ENCODE results near the gene LMAN2. TPM values are rescaled to one million over a fixed set of nuclear protein-coding genes. Genes with fewer than 3 reads are reported as not detected.

Gene LMAN2
- total RNA-seq, 2 donors from 2014 or later: 137 to 185 TPM

GRCh38 chr5:177303121-177303924 lies 48.1 kb downstream of the LMAN2 start, which contains the start of the genes PRELID1 and RAB24:
PRELID1 (plus strand) TSS chr5:177303799; CDS start chr5:177303986, 187 bp downstream.
RAB24 (minus strand) TSS chr5:177303719; CDS start chr5:177303288, 431 bp downstream.
- intact Hi-C loops (cut with DNase I): no loop called here
- Histone ChIP-seq H3K4me1 (peaks cover 36% of the 10 kb centered on the region), H3K9me3 (no peaks in the 10 kb centered on the region), H3K27ac (peak within 1 kb of the TSS; percentile 89), H3K9ac (ENCODE audit: low read depth in 2 of 2, low read length in 2 of 2) (peak within 1 kb of the TSS; percentile 98 to 99), H3K27me3 (no peaks in the 10 kb centered on the region), H3K36me3 (peaks cover 6% of the 10 kb centered on the region), H3K4me3 (peak within 1 kb of the TSS; percentile 95)
- peak; percentile 11 for TF ChIP-seq CTCF (IDR thresholded peaks at IDR 0.05)
- DNase-seq: peak; percentile 90

GRCh38 chr5:177302354-177303110 lies 48.9 kb downstream of the LMAN2 start:
- TF ChIP-seq CTCF (IDR thresholded peaks at IDR 0.05): no peak
- DNase-seq: no peak
- H3K27ac ChIP-seq: peak overlapping the region; percentile 89
- H3K27me3 ChIP-seq: no peaks in the 10 kb centered on the region
- H3K9me3 ChIP-seq: no peaks in the 10 kb centered on the region
- H3K36me3 ChIP-seq: peaks cover 6% of the 10 kb centered on the region
- H3K9ac ChIP-seq (ENCODE audit: low read depth in 2 of 2, low read length in 2 of 2): peak overlapping the region; percentile 47 to 90
- peaks cover 36% of the 10 kb centered on the region for H3K4me1 ChIP-seq
- intact Hi-C loops (cut with DNase I): no loop called here
- H3K4me3 ChIP-seq: peak overlapping the region; percentile 95

GRCh38 chr5:177301503-177302165 lies 49.8 kb downstream of the LMAN2 start:
- Histone ChIP-seq H3K36me3 (peaks cover 6% of the 10 kb centered on the region), H3K9me3 (no peaks in the 10 kb centered on the region), H3K4me3 (peak overlapping the region; percentile 95), H3K9ac (ENCODE audit: low read depth in 2 of 2, low read length in 2 of 2) (peak overlapping the region in 1 of 2 donors; percentile 90), H3K27ac (peak overlapping the region; percentile 89), H3K27me3 (no peaks in the 10 kb centered on the region), H3K4me1 (peaks cover 36% of the 10 kb centered on the region)
- DNase-seq: peak; percentile 93
- intact Hi-C loops (cut with DNase I): no loop called here
- no peak for TF ChIP-seq CTCF (IDR thresholded peaks at IDR 0.05)

- no peak overlapping the region for H3K4me3 ChIP-seq
- no peaks in the 10 kb centered on the region for H3K9me3 ChIP-seq
- peak overlapping the region; percentile 89 for H3K27ac ChIP-seq
- no peak for DNase-seq
- no peaks in the 10 kb centered on the region for H3K27me3 ChIP-seq
- intact Hi-C loops (cut with DNase I): no loop called here
- peaks cover 36% of the 10 kb centered on the region for H3K4me1 ChIP-seq
- TF ChIP-seq CTCF (IDR thresholded peaks at IDR 0.05): no peak
- peak overlapping the region in 1 of 2 donors; percentile 90 for H3K9ac ChIP-seq (ENCODE audit: low read depth in 2 of 2, low read length in 2 of 2)
- peaks cover 6% of the 10 kb centered on the region for H3K36me3 ChIP-seq
These were observed 50.5 kb downstream of the LMAN2 start for GRCh38 chr5:177300951-177301350.

GRCh38 chr5:177300236-177300880 lies 51.1 kb downstream of the LMAN2 start:
- Histone ChIP-seq H3K27me3 (no peaks in the 10 kb centered on the region), H3K4me3 (no peak overlapping the region), H3K4me1 (peaks cover 33% of the 10 kb centered on the region), H3K36me3 (peaks cover 2% of the 10 kb centered on the region), H3K27ac (peak overlapping the region; percentile 89), H3K9ac (ENCODE audit: low read depth in 2 of 2, low read length in 2 of 2) (peak overlapping the region in 1 of 2 donors; percentile 90), H3K9me3 (no peaks in the 10 kb centered on the region)
- DNase-seq: peak; percentile 71
- intact Hi-C loops (cut with DNase I): no loop called here
- TF ChIP-seq CTCF (IDR thresholded peaks at IDR 0.05): no peak
